ENCODE results near the gene SLC24A3. TPM values are rescaled to one million over a fixed set of nuclear protein-coding genes. Genes with fewer than 3 reads are reported as not detected.
"Not testable (repeated sequence)": the region's sequence is repeated elsewhere in the genome, so short reads cannot be mapped to it uniquely, and the experiment has no call there.

Gene SLC24A3
- total RNA-seq, 2 experiments from 2014 or later = not detected

GRCh38 chr20:19661717-19662636, 449.5 kb downstream of the SLC24A3 start:
- Mint-ChIP-seq H3K36me3 (ENCODE audit: low read depth) (no peaks in the 10 kb centered on the region), H3K4me1 (ENCODE audit: low read depth) (no peaks in the 10 kb centered on the region), H3K27ac (no peak overlapping the region), H3K4me3 (no peak overlapping the region), H3K27me3 (ENCODE audit: low read depth) (peaks cover 11% of the 10 kb centered on the region), H3K9me3 (no peaks in the 10 kb centered on the region)
- CTCF ChIA-PET = interaction anchor here (0.8 to 5.0 kb wide), 7 partner anchors 14 to 456 kb away, joined by 3 to 36 read pairs (median 4); no protein-coding TSS in a partner anchor
- intact Hi-C loops (cut with micrococcal nuclease) = loop anchor here (1.0 to 5.0 kb wide), 4 partner anchors 34 to 1249 kb away; no protein-coding TSS in a partner anchor
- peak; percentile 63 for DNase-seq

GRCh38 chr20:19662637-19662995, 450.2 kb downstream of the SLC24A3 start:
- no peak for DNase-seq
- Mint-ChIP-seq H3K4me3 (no peak overlapping the region), H3K27ac (no peak overlapping the region), H3K4me1 (ENCODE audit: low read depth) (no peaks in the 10 kb centered on the region), H3K36me3 (ENCODE audit: low read depth) (no peaks in the 10 kb centered on the region), H3K9me3 (no peaks in the 10 kb centered on the region), H3K27me3 (ENCODE audit: low read depth) (peaks cover 11% of the 10 kb centered on the region)
- intact Hi-C loops (cut with micrococcal nuclease) = loop anchor here (1.0 to 5.0 kb wide), 4 partner anchors 34 to 1249 kb away; no protein-coding TSS in a partner anchor
- CTCF ChIA-PET = interaction anchor here (0.8 to 5.0 kb wide), 4 partner anchors 19 to 456 kb away, joined by 3 to 36 read pairs (median 4); no protein-coding TSS in a partner anchor

GRCh38 chr20:19668418-19668817, 456.0 kb downstream of the SLC24A3 start:
- no peak overlapping the region for H3K27ac Mint-ChIP-seq
- CTCF ChIA-PET = no interaction called here

GRCh38 chr20:19670829-19671228, 458.4 kb downstream of the SLC24A3 start:
- Mint-ChIP-seq H3K4me1 (ENCODE audit: low read depth) (no peaks in the 10 kb centered on the region), H3K27me3 (ENCODE audit: low read depth) (peaks cover 11% of the 10 kb centered on the region), H3K9me3 (no peaks in the 10 kb centered on the region), H3K27ac (no peak overlapping the region), H3K4me3 (no peak overlapping the region), H3K36me3 (ENCODE audit: low read depth) (no peaks in the 10 kb centered on the region)
- CTCF ChIA-PET = no interaction called here
- intact Hi-C loops (cut with micrococcal nuclease) = no loop called here
- DNase-seq = no peak

More at GRCh38 chr20:19668418-19668817, 456.0 kb downstream of the SLC24A3 start:
- no peaks in the 10 kb centered on the region for H3K4me1 Mint-ChIP-seq (ENCODE audit: low read depth)
- no peaks in the 10 kb centered on the region for H3K9me3 Mint-ChIP-seq
- intact Hi-C loops (cut with micrococcal nuclease) = no loop called here
- peaks cover 11% of the 10 kb centered on the region for H3K27me3 Mint-ChIP-seq (ENCODE audit: low read depth)
- no peak overlapping the region for H3K4me3 Mint-ChIP-seq
- no peak for DNase-seq
- no peaks in the 10 kb centered on the region for H3K36me3 Mint-ChIP-seq (ENCODE audit: low read depth)

- no peaks in the 10 kb centered on the region for H3K4me1 Mint-ChIP-seq (ENCODE audit: low read depth)
- intact Hi-C loops (cut with micrococcal nuclease) = no loop called here
Observed at GRCh38 chr20:19671374-19671773, 458.9 kb downstream of the SLC24A3 start.

GRCh38 chr20:19672498-19672897, 460.1 kb downstream of the SLC24A3 start:
- Mint-ChIP-seq H3K9me3 (no peaks in the 10 kb centered on the region), H3K4me1 (ENCODE audit: low read depth) (no peaks in the 10 kb centered on the region), H3K27me3 (ENCODE audit: low read depth) (peaks cover 11% of the 10 kb centered on the region), H3K4me3 (no peak overlapping the region), H3K36me3 (ENCODE audit: low read depth) (no peaks in the 10 kb centered on the region), H3K27ac (no peak overlapping the region)
- no peak for DNase-seq
- CTCF ChIA-PET = interaction anchor here (1.1 kb wide), 1 partner anchor 8 kb away, joined by 4 read pairs; no protein-coding TSS in a partner anchor
- intact Hi-C loops (cut with micrococcal nuclease) = no loop called here

More at GRCh38 chr20:19671374-19671773, 458.9 kb downstream of the SLC24A3 start:
- Mint-ChIP-seq H3K27me3 (ENCODE audit: low read depth) (peaks cover 11% of the 10 kb centered on the region), H3K9me3 (no peaks in the 10 kb centered on the region), H3K27ac (no peak overlapping the region), H3K36me3 (ENCODE audit: low read depth) (no peaks in the 10 kb centered on the region), H3K4me3 (no peak overlapping the region)
- CTCF ChIA-PET = no interaction called here
- no peak for DNase-seq

GRCh38 chr20:19673575-19673974, 461.1 kb downstream of the SLC24A3 start:
- Mint-ChIP-seq H3K36me3 (ENCODE audit: low read depth) (no peaks in the 10 kb centered on the region), H3K4me1 (ENCODE audit: low read depth) (no peaks in the 10 kb centered on the region), H3K27me3 (ENCODE audit: low read depth) (peaks cover 11% of the 10 kb centered on the region), H3K4me3 (no peak overlapping the region), H3K27ac (no peak overlapping the region), H3K9me3 (no peaks in the 10 kb centered on the region)
- intact Hi-C loops (cut with micrococcal nuclease) = no loop called here
- DNase-seq = no peak
- CTCF ChIA-PET = interaction anchor here (1.1 kb wide), 1 partner anchor 9 kb away, joined by 4 read pairs; no protein-coding TSS in a partner anchor

- H3K36me3 Mint-ChIP-seq (ENCODE audit: low read depth) = no peaks in the 10 kb centered on the region
- no peaks in the 10 kb centered on the region for H3K4me1 Mint-ChIP-seq (ENCODE audit: low read depth)
- peaks cover 4% of the 10 kb centered on the region for H3K9me3 Mint-ChIP-seq
- intact Hi-C loops (cut with micrococcal nuclease) = no loop called here
- H3K27me3 Mint-ChIP-seq (ENCODE audit: low read depth) = peaks cover 8% of the 10 kb centered on the region
- CTCF ChIA-PET = interaction anchor here (2.2 kb wide), 1 partner anchor 15 kb away, joined by 5 read pairs; no protein-coding TSS in a partner anchor
- H3K4me3 Mint-ChIP-seq = no peak overlapping the region
- no peak for DNase-seq
- H3K27ac Mint-ChIP-seq = no peak overlapping the region
Observed at GRCh38 chr20:19676202-19676601, 463.8 kb downstream of the SLC24A3 start.

GRCh38 chr20:19677336-19677735, 464.9 kb downstream of the SLC24A3 start:
- CTCF ChIA-PET = interaction anchor here (2.2 kb wide), 1 partner anchor 16 kb away, joined by 5 read pairs; no protein-coding TSS in a partner anchor
- DNase-seq = no peak
- Mint-ChIP-seq H3K4me1 (ENCODE audit: low read depth) (no peaks in the 10 kb centered on the region), H3K9me3 (peaks cover 4% of the 10 kb centered on the region), H3K27me3 (ENCODE audit: low read depth) (peaks cover 4% of the 10 kb centered on the region), H3K4me3 (no peak overlapping the region), H3K36me3 (ENCODE audit: low read depth) (no peaks in the 10 kb centered on the region), H3K27ac (no peak overlapping the region)
- intact Hi-C loops (cut with micrococcal nuclease) = no loop called here

- CTCF ChIA-PET; H3K9me3 Mint-ChIP-seq; H3K27ac Mint-ChIP-seq; H3K4me1 Mint-ChIP-seq (ENCODE audit: low read depth); intact Hi-C loops (cut with micrococcal nuclease); H3K27me3 Mint-ChIP-seq (ENCODE audit: low read depth); H3K4me3 Mint-ChIP-seq; H3K36me3 Mint-ChIP-seq (ENCODE audit: low read depth); DNase-seq: not testable (repeated sequence)
Observed at GRCh38 chr20:19678591-19678990, 466.1 kb downstream of the SLC24A3 start.

- no peaks in the 10 kb centered on the region for H3K36me3 Mint-ChIP-seq (ENCODE audit: low read depth)
- peaks cover 4% of the 10 kb centered on the region for H3K9me3 Mint-ChIP-seq
- peaks cover 1% of the 10 kb centered on the region for H3K27me3 Mint-ChIP-seq (ENCODE audit: low read depth)
- H3K4me3 Mint-ChIP-seq = no peak overlapping the region
- intact Hi-C loops (cut with micrococcal nuclease) = no loop called here
- CTCF ChIA-PET = no interaction called here
- no peaks in the 10 kb centered on the region for H3K4me1 Mint-ChIP-seq (ENCODE audit: low read depth)
- DNase-seq = no peak
- no peak overlapping the region for H3K27ac Mint-ChIP-seq
Observed at GRCh38 chr20:19679900-19680495, 467.6 kb downstream of the SLC24A3 start.

- Mint-ChIP-seq H3K9me3 (peaks cover 4% of the 10 kb centered on the region), H3K4me3 (no peak overlapping the region), H3K27ac (no peak overlapping the region), H3K36me3 (ENCODE audit: low read depth) (no peaks in the 10 kb centered on the region), H3K27me3 (ENCODE audit: low read depth) (peaks cover 4% of the 10 kb centered on the region), H3K4me1 (ENCODE audit: low read depth) (no peaks in the 10 kb centered on the region)
- CTCF ChIA-PET = no interaction called here
- DNase-seq = no peak
- intact Hi-C loops (cut with micrococcal nuclease) = no loop called here
Observed at GRCh38 chr20:19682249-19682648, 469.8 kb downstream of the SLC24A3 start.

Measured in activated naive CD4-positive, alpha-beta T cell treated with anti-CD3 and anti-CD28 coated beads for 36 hours (primary cell).